HepG2 (cell line): ENCODE results near the gene DMTF1. TPM values are rescaled to one million over a fixed set of nuclear protein-coding genes. Genes with fewer than 3 reads are reported as not detected.

Experiments
- ATAC-seq: fragments of 200-7000 bp; cut with Tn5 transposase; 3 replicates; pipeline ENCODE4 v1.9.1; 2020; ENCODE audit warnings: mild to moderate bottlenecking, moderate library complexity
- BruUV-seq: library from RNA; stranded (reverse); fragments of 400-500 nt; replicated peaks from 2 replicates; lab custom pipeline; 2021; lab: Mats Ljungman, UMichigan
- CTCF ChIA-PET: fragments of 300-600 bp; formaldehyde crosslinking; extraction: SDS; loops from one replicate; lab custom pipeline; 2021; ENCODE audit warnings: low total read pairs, inconsistent platforms, low intra/inter-chr PET ratio; lab: Yijun Ruan, JAX
- POLR2A ChIA-PET: fragments of 350-600 bp; sonication (Branson Sonifier 250); formaldehyde crosslinking; loops from one replicate; lab custom pipeline; 2020; ENCODE audit warnings: antibody characterized with exemption, inconsistent platforms; lab: Yijun Ruan, JAX
- DNase-seq: peaks from one replicate; pipeline ENCODE4 v3.0.0-alpha.2; 2015; ENCODE audit warnings: low spot score
- FAIRE-seq: peaks from 3 replicates; lab custom pipeline; 2011; peaks lifted over from hg19 to GRCh38; lab: Jason Lieb, UNC
- H2AFZ ChIP-seq: one replicate; pipeline ENCODE4 v1.6.1; 2011; ENCODE audit warnings: low read length, inconsistent platforms
- H3K27ac ChIP-seq: fragments of 300-600 bp; 3 replicates; pipeline ENCODE4 v1.8.0; 2011; ENCODE audit warnings: mixed run types, mild to moderate bottlenecking, mixed read lengths, low read length, inconsistent platforms; ENCODE audit not compliant: insufficient read depth; ENCODE audit errors: extremely low read length
- H3K27me3 ChIP-seq, 2 experiments: fragments of 200-600 bp in 1 of 2; 2 replicates in 1 of 2; 3 replicates in 1 of 2; pipeline versions ENCODE4 v1.6.0 to v1.8.0; 2011; ENCODE audit warnings: low read length in 2 of 2, mild to moderate bottlenecking in 2 of 2, moderate library complexity in 2 of 2, inconsistent platforms in 1 of 2; ENCODE audit not compliant: insufficient read depth in 2 of 2, control insufficient read depth in 1 of 2
- H3K36me3 ChIP-seq, 2 experiments: fragments of 200-600 bp in 1 of 2; replicated peaks in 1 of 2; 2 replicates in 1 of 2; 3 replicates in 1 of 2; pipeline versions ENCODE4 v1.5.1 to v1.8.0; 2011; ENCODE audit warnings: low read length in 2 of 2, inconsistent platforms in 1 of 2; ENCODE audit not compliant: insufficient read depth in 2 of 2, control insufficient read depth in 1 of 2
- H3K4me1 ChIP-seq: 2 replicates; pipeline ENCODE4 v1.5.1; 2012; ENCODE audit warnings: low read length, inconsistent platforms; ENCODE audit not compliant: insufficient read depth
- H3K4me2 ChIP-seq: 2 replicates; pipeline ENCODE4 v1.6.0; 2011; ENCODE audit warnings: low read depth, low read length, inconsistent platforms
- H3K4me3 ChIP-seq, 3 experiments: fragments of 200-600 bp in 1 of 3; sonication (generic), shearing (Covaris generic) in 1 of 3; replicated peaks in 1 of 3; 2 replicates each; pipeline ENCODE4 v1.5.1; 2011 to 2016; ENCODE audit warnings: low read length in 3 of 3, inconsistent platforms in 2 of 3, low read depth in 2 of 3, mild to moderate bottlenecking in 2 of 3, control low read depth in 1 of 3, mixed read lengths in 1 of 3; ENCODE audit not compliant: insufficient read depth in 1 of 3
- H3K79me2 ChIP-seq: one replicate; pipeline ENCODE4 v1.6.1; 2011; ENCODE audit warnings: low read length, inconsistent platforms; ENCODE audit not compliant: insufficient read depth
- H3K9ac ChIP-seq: 2 replicates; pipeline ENCODE4 v1.6.0; 2011; ENCODE audit warnings: mild to moderate bottlenecking, low read depth, low read length, inconsistent platforms; ENCODE audit not compliant: insufficient read depth
- H3K9me3 ChIP-seq: 2 replicates; pipeline ENCODE4 v1.5.1; 2012; ENCODE audit warnings: mild to moderate bottlenecking, low read length
- H4K20me1 ChIP-seq: 2 replicates; pipeline ENCODE4 v1.6.0; 2011; ENCODE audit warnings: inconsistent platforms, mild to moderate bottlenecking, low read length, moderate library complexity; ENCODE audit not compliant: insufficient read depth
- AKNA ChIP-seq: sonication (generic); formaldehyde crosslinking; IDR thresholded peaks from 2 replicates; pipeline ENCODE4 v1.4.0; 2020; ENCODE audit warnings: missing genetic modification reagents, borderline replicate concordance
- BHLHE40 ChIP-seq: IDR thresholded peaks from 2 replicates; pipeline ENCODE4 v1.6.1; 2011; ENCODE audit warnings: low read length, improper control_type of control experiment
- IRX3 ChIP-seq: sonication (generic); formaldehyde crosslinking; IDR thresholded peaks from 2 replicates; pipeline ENCODE4 v1.8.1; 2023; ENCODE audit warnings: mild to moderate bottlenecking, low read depth, missing genetic modification reagents, borderline replicate concordance
- ONECUT2 ChIP-seq: sonication (generic); formaldehyde crosslinking; IDR thresholded peaks from 2 replicates; pipeline ENCODE4 v1.4.0; 2020; ENCODE audit warnings: missing genetic modification reagents
- YEATS2 ChIP-seq: sonication (generic); formaldehyde crosslinking; IDR thresholded peaks from 2 replicates; pipeline ENCODE4 v1.4.0; 2020; ENCODE audit warnings: missing genetic modification reagents, borderline replicate concordance
- ZBTB4 ChIP-seq: sonication (generic); formaldehyde crosslinking; IDR thresholded peaks from 2 replicates; pipeline ENCODE4 v1.4.0; 2020; ENCODE audit warnings: missing genetic modification reagents, mild to moderate bottlenecking, borderline replicate concordance
- ZNF274 ChIP-seq: sonication (generic); formaldehyde crosslinking; IDR thresholded peaks from 2 replicates; pipeline ENCODE4 v1.5.1; 2020; ENCODE audit warnings: mild to moderate bottlenecking, missing genetic modification reagents
- ZNF577 ChIP-seq: sonication (generic); formaldehyde crosslinking; IDR thresholded peaks from 2 replicates; pipeline ENCODE4 v1.4.0; 2020; ENCODE audit warnings: mild to moderate bottlenecking, low read depth, missing genetic modification reagents, borderline replicate concordance
- ZNF660 ChIP-seq: sonication (generic); formaldehyde crosslinking; IDR thresholded peaks from 2 replicates; pipeline ENCODE4 v1.5.1; 2020; ENCODE audit warnings: mild to moderate bottlenecking, low read depth, missing genetic modification reagents, borderline replicate concordance
- WGBS: methylation state at CpG from one replicate; pipeline ENCODE4 v1.1.6; 2017; ENCODE audit warnings: low lambda C conversion rate; 5-methylcytosine and 5-hydroxymethylcytosine counted together
- in situ Hi-C: cut with HindIII; loops from 2 replicates; pipeline ENCODE4 v1.10.0; 2017; ENCODE audit warnings: low pct_unique_long_range_greater_than_20kb; ENCODE audit not compliant: extremely low pct_ligation_motif_present
- intact Hi-C: fragments of 100-400 bp; cut with micrococcal nuclease; formaldehyde crosslinking; loops from one replicate; pipeline ENCODE4 v1.10.0; 2022; ENCODE audit not compliant: unreplicated experiment
- polyA plus RNA-seq, 8 experiments: library from polyadenylated mRNA; depleted of rRNA in 3 of 8; stranded (reverse) in 7 of 8; unstranded in 1 of 8; fragments of >200 nt; fragmentation: Illumina TruSeq in 4 of 8; extraction: Trizol in 4 of 8; gene quantifications; 2 replicates each; pipeline versions ENCODE4 v1.2.1 to v1.2.3, GENCODE V29; 2011 to 2016; ENCODE audit warnings: low read depth in 4 of 8, missing spikeins in 1 of 8, mixed read lengths in 1 of 8; ENCODE audit not compliant: insufficient read depth in 1 of 8
- total RNA-seq, 5 experiments: library from RNA; depleted of rRNA; stranded (reverse); fragments of >200 nt; fragmentation: Illumina TruSeq; extraction: Trizol; gene quantifications; 2 replicates each; pipeline ENCODE4 v1.2.3, GENCODE V29; 2016; ENCODE audit warnings: low read depth in 1 of 5

The DMTF1 gene
- total and polyA plus RNA-seq, 2 of the 13 experiments (the other 11 are each of a cell fraction or from before 2014, with no cell fraction given) = 45.8 to 132 TPM

- Histone ChIP-seq H4K20me1 (no peaks in the 10 kb centered on the region), H3K9ac (no peak overlapping the region), H3K79me2 (no peaks in the 10 kb centered on the region), H3K9me3 (no peaks in the 10 kb centered on the region), H3K4me2 (no peak overlapping the region), H3K4me3 (no peak overlapping the region), H3K4me1 (no peaks in the 10 kb centered on the region), H3K27me3 (no peaks in the 10 kb centered on the region), H3K36me3 (peaks cover 15 to 75% of the 10 kb centered on the region in 2 experiments), H3K27ac (no peak overlapping the region), H2AFZ (no peak overlapping the region)
- no TSS peak for BruUV-seq
- TF ChIP-seq ONECUT2 = no peak
- TF ChIP-seq ZNF577 (CRISPR knock-in tag) = no peak
- DNase-seq (no peak), FAIRE-seq (no peak), ATAC-seq (no peak)
- 97% methylated on average over 3 of the region's 3 CpGs for WGBS
- intact Hi-C loops (no loop called here), in situ Hi-C loops (no loop called here)
- ChIA-PET POLR2A (no interaction called here), CTCF (no interaction called here)
Measured at GRCh38 chr7:87190783-87191182, 38.5 kb downstream of the DMTF1 start.

GRCh38 chr7:87192784-87193487, 40.7 kb downstream of the DMTF1 start:
- no peak for ATAC-seq
- H2AFZ ChIP-seq = no peak overlapping the region
- no peak overlapping the region for H3K4me3 ChIP-seq
- intact Hi-C loops (no loop called here), in situ Hi-C loops (no loop called here)
- H3K27ac ChIP-seq = no peak overlapping the region
- H4K20me1 ChIP-seq = no peaks in the 10 kb centered on the region
- no peak for DNase-seq
- 95% methylated on average over 6 of the region's 6 CpGs for WGBS
- no TSS peak for BruUV-seq
- H3K4me2 ChIP-seq = no peak overlapping the region
- ChIA-PET CTCF (no interaction called here), POLR2A (no interaction called here)
- H3K4me1 ChIP-seq = no peaks in the 10 kb centered on the region
- H3K27me3 ChIP-seq = no peaks in the 10 kb centered on the region
- H3K36me3 ChIP-seq = peaks cover 14 to 74% of the 10 kb centered on the region in 2 experiments
- no peaks in the 10 kb centered on the region for H3K79me2 ChIP-seq
- H3K9ac ChIP-seq = no peak overlapping the region
- FAIRE-seq = no peak
- no peaks in the 10 kb centered on the region for H3K9me3 ChIP-seq
- TF ChIP-seq ZNF274 = no peak
- TF ChIP-seq AKNA = no peak
- TF ChIP-seq YEATS2 = no peak
- no peak for TF ChIP-seq ZNF660 (CRISPR knock-in tag)
- TF ChIP-seq BHLHE40 = no peak
- TF ChIP-seq IRX3 (CRISPR knock-in tag) = no peak
- TF ChIP-seq ZBTB4 (CRISPR knock-in tag) = no peak
